ENCODE results near the gene ALAS2.

DNA sequence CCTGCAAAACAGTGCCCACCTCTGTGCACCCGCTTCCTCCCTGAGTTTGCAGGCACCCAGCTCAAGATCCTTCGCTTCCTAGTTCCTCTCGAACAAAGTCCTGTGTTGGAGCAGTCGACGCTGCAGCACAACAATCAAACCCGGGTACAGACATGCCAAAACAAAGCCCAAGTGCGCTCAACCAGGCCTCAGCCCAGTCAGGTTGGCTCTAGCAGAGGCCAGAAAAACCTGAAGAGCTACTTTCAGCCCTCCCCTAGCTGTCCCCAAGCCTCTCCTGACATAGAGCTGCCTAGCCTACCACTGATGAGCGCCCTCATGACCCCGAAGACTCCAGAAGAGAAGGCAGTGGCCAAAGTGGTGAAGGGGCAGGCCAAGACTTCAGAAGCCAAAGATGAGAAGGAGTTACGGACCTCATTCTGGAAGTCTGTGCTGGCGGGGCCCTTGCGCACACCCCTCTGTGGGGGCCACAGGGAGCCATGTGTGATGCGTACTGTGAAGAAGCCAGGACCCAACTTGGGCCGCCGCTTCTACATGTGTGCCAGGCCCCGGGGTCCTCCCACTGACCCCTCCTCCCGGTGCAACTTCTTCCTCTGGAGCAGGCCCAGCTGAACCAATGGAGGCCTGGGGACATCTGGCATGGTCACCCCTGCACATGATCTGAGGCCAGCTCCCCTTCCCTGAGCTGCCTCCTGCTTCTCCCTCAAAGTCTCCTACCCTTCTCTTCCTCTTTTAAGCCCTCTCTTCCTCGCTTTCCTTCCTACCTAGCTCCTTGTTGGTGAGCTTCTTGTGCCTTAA is 23.8 kb downstream of the ALAS2 start:
- TF ChIP-seq, protein P1, sequence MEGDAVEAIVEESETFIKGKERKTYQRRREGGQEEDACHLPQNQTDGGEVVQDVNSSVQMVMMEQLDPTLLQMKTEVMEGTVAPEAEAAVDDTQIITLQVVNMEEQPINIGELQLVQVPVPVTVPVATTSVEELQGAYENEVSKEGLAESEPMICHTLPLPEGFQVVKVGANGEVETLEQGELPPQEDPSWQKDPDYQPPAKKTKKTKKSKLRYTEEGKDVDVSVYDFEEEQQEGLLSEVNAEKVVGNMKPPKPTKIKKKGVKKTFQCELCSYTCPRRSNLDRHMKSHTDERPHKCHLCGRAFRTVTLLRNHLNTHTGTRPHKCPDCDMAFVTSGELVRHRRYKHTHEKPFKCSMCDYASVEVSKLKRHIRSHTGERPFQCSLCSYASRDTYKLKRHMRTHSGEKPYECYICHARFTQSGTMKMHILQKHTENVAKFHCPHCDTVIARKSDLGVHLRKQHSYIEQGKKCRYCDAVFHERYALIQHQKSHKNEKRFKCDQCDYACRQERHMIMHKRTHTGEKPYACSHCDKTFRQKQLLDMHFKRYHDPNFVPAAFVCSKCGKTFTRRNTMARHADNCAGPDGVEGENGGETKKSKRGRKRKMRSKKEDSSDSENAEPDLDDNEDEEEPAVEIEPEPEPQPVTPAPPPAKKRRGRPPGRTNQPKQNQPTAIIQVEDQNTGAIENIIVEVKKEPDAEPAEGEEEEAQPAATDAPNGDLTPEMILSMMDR (IDR thresholded peaks at IDR 0.05): no peak
- no peak for TF ChIP-seq POLR2A (IDR thresholded peaks at IDR 0.05)

Measured in lower leg skin (tissue), 3 donors.